Loucy (cell line): Measurements from ENCODE around the gene KITLG.
"Not testable (repeated sequence)": the region's sequence is repeated elsewhere in the genome, so short reads cannot be mapped to it uniquely, and the experiment has no call there.

Source experiments
- H2AFZ ChIP-seq: fragments of 200-600 bp; sonication (generic); 2 replicates; pipeline ENCODE4 v1.6.0; 2016; ENCODE audit warnings: antibody characterized with exemption, mild to moderate bottlenecking, low read length, moderate library complexity
- H3F3A ChIP-seq: fragments of 200-600 bp; 2 replicates; pipeline ENCODE4 v1.6.0; 2016; ENCODE audit warnings: antibody characterized with exemption, low read depth, mild to moderate bottlenecking
- H3K27me3 ChIP-seq: fragments of 200-600 bp; sonication (generic); 2 replicates; pipeline ENCODE4 v1.6.1; 2014; ENCODE audit warnings: low read length, mild to moderate bottlenecking; ENCODE audit not compliant: insufficient read depth, poor library complexity, severe bottlenecking
- H3K36me3 ChIP-seq: fragments of 200-600 bp; sonication (generic); 2 replicates; pipeline ENCODE4 v1.6.1; 2016; ENCODE audit warnings: low read length; ENCODE audit not compliant: insufficient read depth
- H3K4me1 ChIP-seq: fragments of 200-600 bp; sonication (generic); 2 replicates; pipeline ENCODE4 v1.5.1; 2014; ENCODE audit warnings: low read length, mild to moderate bottlenecking; ENCODE audit not compliant: insufficient read depth, poor library complexity, severe bottlenecking
- H3K4me2 ChIP-seq: fragments of 200-600 bp; sonication (generic); 2 replicates; pipeline ENCODE4 v1.6.0; 2014; ENCODE audit warnings: antibody characterized with exemption, low read length, low read depth, mild to moderate bottlenecking; ENCODE audit not compliant: poor library complexity, severe bottlenecking
- H3K4me3 ChIP-seq: fragments of 200-600 bp; sonication (generic); 2 replicates; pipeline ENCODE4 v1.5.1; 2014; ENCODE audit warnings: low read length, mild to moderate bottlenecking, mixed read lengths; ENCODE audit not compliant: poor library complexity, severe bottlenecking
- H3K79me2 ChIP-seq: fragments of 200-600 bp; sonication (generic); 2 replicates; pipeline ENCODE4 v1.6.1; 2014; ENCODE audit warnings: low read length; ENCODE audit not compliant: insufficient read depth
- H3K9ac ChIP-seq: fragments of 200-600 bp; sonication (generic); 2 replicates; pipeline ENCODE4 v1.6.0; 2014; ENCODE audit warnings: mild to moderate bottlenecking, low read depth, low read length, moderate library complexity; ENCODE audit not compliant: poor library complexity, severe bottlenecking
- H3K9me2 ChIP-seq: fragments of 200-600 bp; sonication (generic); replicated peaks from 2 replicates; pipeline ENCODE4 v1.6.1; 2016; ENCODE audit warnings: low read depth, low read length, mixed read lengths
- H3K9me3 ChIP-seq: fragments of 200-600 bp; sonication (generic); 2 replicates; pipeline ENCODE4 v1.6.1; 2014; ENCODE audit warnings: mild to moderate bottlenecking, antibody characterized with exemption, low read length, low read depth; ENCODE audit not compliant: insufficient read depth
- H4K20me1 ChIP-seq: fragments of 200-600 bp; sonication (generic); 2 replicates; pipeline ENCODE4 v1.6.0; 2014; ENCODE audit warnings: antibody characterized with exemption, low read length, mild to moderate bottlenecking; ENCODE audit not compliant: insufficient read depth, poor library complexity, severe bottlenecking
- CTCF ChIP-seq: fragments of 200-600 bp; sonication (generic); conservative IDR thresholded peaks from 2 replicates; pipeline ENCODE4 v1.5.1; 2014; ENCODE audit warnings: mild to moderate bottlenecking, antibody characterized with exemption, low read length
- EZH2phosphoT487 ChIP-seq: fragments of 200-600 bp; IDR thresholded peaks from 2 replicates; pipeline ENCODE4 v1.6.1; 2018; ENCODE audit warnings: antibody characterized with exemption, mild to moderate bottlenecking, moderate library complexity, borderline replicate concordance

Gene KITLG

GRCh38 chr12:88553941-88554658 is 26.2 kb downstream of the KITLG start:
- H3K9me2 ChIP-seq, result no peaks in the 10 kb centered on the region
- H3K9me3 ChIP-seq, result no peaks in the 10 kb centered on the region
- no peak overlapping the region for H3K4me3 ChIP-seq
- H3K4me2 ChIP-seq, result no peak overlapping the region
- no peaks in the 10 kb centered on the region for H4K20me1 ChIP-seq
- H3K27me3 ChIP-seq, result no peaks in the 10 kb centered on the region
- no peak overlapping the region for H2AFZ ChIP-seq
- H3K79me2 ChIP-seq, result no peaks in the 10 kb centered on the region
- no peaks in the 10 kb centered on the region for H3F3A ChIP-seq
- TF ChIP-seq CTCF (no peak), EZH2phosphoT487 (no peak)
- H3K36me3 ChIP-seq, result no peaks in the 10 kb centered on the region
- H3K9ac ChIP-seq, result no peak overlapping the region
- H3K4me1 ChIP-seq, result no peaks in the 10 kb centered on the region

- Histone ChIP-seq H4K20me1 (no peaks in the 10 kb centered on the region), H3K4me3 (no peak overlapping the region), H3K4me1 (no peaks in the 10 kb centered on the region), H3K9me3 (no peaks in the 10 kb centered on the region), H3K36me3 (no peaks in the 10 kb centered on the region), H3F3A (no peaks in the 10 kb centered on the region), H3K4me2 (no peak overlapping the region), H3K79me2 (no peaks in the 10 kb centered on the region), H3K9ac (no peak overlapping the region), H3K9me2 (no peaks in the 10 kb centered on the region), H2AFZ (no peak overlapping the region), H3K27me3 (no peaks in the 10 kb centered on the region)
- TF ChIP-seq EZH2phosphoT487 (no peak), CTCF (no peak)
Measured at GRCh38 chr12:88552610-88553079, 27.6 kb downstream of the KITLG start.

GRCh38 chr12:88549929-88550328 is 30.3 kb downstream of the KITLG start:
- no peak for TF ChIP-seq EZH2phosphoT487
- TF ChIP-seq CTCF, result no peak
- H3K4me3 ChIP-seq, result no peak overlapping the region
- H3K9me2 ChIP-seq, result no peaks in the 10 kb centered on the region
- no peak overlapping the region for H2AFZ ChIP-seq
- no peaks in the 10 kb centered on the region for H3K27me3 ChIP-seq
- H3K79me2 ChIP-seq, result no peaks in the 10 kb centered on the region
- no peak overlapping the region for H3K9ac ChIP-seq
- no peaks in the 10 kb centered on the region for H4K20me1 ChIP-seq
- no peaks in the 10 kb centered on the region for H3K36me3 ChIP-seq
- no peaks in the 10 kb centered on the region for H3K4me1 ChIP-seq
- H3F3A ChIP-seq, result no peaks in the 10 kb centered on the region
- no peaks in the 10 kb centered on the region for H3K9me3 ChIP-seq
- H3K4me2 ChIP-seq, result no peak overlapping the region

- H3F3A ChIP-seq, H3K36me3 ChIP-seq, H3K27me3 ChIP-seq, H3K9ac ChIP-seq, H3K4me3 ChIP-seq, H3K9me3 ChIP-seq, H3K9me2 ChIP-seq, H3K4me1 ChIP-seq, H3K4me2 ChIP-seq, H3K79me2 ChIP-seq, H2AFZ ChIP-seq, H4K20me1 ChIP-seq: not testable (repeated sequence)
Measured at GRCh38 chr12:88547949-88548348, 32.3 kb downstream of the KITLG start.
